Activated CD8-positive, alpha-beta memory T cell treated with anti-CD3 and anti-CD28 coated beads, Interleukin-2, amount 50 U/mL, for 4 hours (primary cell): ENCODE results near the gene RUNX2.

ENCODE experiments used
- DNase-seq: peaks from one replicate; pipeline ENCODE4 v3.0.0-alpha.2; 2020

The RUNX2 gene

DNA sequence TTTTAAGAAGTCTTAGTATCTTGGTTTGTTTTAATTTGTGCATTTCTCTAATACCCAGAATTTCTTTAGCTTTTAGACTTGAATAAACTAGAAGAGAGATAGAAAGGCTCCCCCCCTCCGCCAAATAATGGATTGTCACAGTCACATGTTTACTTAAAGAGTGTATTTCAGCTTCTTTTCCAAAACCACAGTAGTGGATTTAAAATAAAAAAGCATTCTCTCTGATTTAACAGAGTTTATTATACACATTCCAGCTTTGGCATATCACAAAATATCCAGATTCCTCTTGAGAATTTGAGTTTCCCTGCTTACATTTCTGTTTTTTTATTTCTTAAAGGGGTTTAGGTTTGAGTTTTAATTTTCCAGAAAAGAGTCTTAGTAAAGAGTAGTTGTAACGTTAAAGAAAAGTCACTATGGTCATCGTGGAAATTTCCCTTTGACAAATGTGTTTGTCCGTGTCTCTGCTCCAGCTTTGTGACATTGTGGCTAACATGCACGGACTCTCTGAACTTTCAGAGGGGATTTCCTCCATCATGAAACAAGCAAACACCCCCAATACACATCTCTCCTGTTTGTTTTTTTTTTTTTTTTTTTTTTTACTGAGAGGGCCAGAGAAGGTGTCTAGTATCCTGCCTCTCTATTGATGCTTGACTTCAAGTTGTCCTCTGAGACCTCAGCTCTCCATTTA, 163.1 kb downstream of the RUNX2 start:
- no peak for DNase-seq

DNA sequence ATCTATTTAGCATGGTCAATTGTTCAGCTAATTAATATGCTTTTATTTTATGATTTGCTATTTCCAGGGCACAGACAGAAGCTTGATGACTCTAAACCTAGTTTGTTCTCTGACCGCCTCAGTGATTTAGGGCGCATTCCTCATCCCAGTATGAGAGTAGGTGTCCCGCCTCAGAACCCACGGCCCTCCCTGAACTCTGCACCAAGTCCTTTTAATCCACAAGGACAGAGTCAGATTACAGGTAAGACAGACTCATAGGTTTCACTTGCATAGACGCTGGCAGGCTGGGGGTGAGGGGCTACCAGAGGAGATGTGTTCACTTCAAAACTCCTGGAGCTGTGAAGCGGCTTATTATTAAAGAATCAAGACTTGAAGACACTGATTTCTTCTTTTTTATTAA, 163.7 kb downstream of the RUNX2 start:
- DNase-seq: no peak

DNA sequence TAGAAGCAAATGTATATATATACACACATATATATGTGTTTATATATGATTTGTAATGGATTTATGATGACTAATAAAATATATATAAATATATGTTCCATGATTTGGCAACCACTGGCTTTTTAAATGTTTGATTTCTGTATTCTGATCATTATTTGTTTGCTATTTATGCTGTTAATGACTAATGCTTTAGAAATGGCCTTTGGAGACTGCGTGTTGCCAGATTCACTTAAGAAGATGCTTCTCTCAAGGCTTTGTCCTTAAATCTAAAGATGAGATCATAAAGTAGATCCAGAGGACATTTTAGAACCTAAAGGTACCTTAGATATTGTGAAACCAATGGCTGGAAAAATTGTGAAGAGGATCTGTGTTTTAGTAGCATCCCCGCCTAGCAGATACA, 165.6 kb downstream of the RUNX2 start:
- DNase-seq: no peak

- no peak for DNase-seq
Measured at GRCh38 chr6:45494416-45495135, 166.4 kb downstream of the RUNX2 start.

- DNase-seq: no peak
Measured at GRCh38 chr6:45495429-45496084, 167.4 kb downstream of the RUNX2 start.

DNA sequence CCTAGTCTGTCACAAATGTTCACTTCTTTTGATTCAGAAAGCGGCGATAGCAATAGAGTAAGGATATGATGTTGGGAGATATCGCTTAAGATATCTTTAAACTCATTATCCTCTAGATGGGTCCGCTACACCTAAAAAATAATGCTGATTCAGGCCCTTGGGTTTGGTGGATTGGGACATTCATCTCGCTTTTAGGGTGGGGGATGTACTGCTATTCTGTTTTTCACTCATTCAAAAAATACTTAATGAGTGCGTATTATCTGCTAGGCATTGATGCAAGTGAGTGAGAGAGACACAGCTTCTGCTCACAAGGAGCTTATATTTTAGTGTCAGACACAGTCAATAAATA, 167.9 kb downstream of the RUNX2 start:
- no peak for DNase-seq

DNA sequence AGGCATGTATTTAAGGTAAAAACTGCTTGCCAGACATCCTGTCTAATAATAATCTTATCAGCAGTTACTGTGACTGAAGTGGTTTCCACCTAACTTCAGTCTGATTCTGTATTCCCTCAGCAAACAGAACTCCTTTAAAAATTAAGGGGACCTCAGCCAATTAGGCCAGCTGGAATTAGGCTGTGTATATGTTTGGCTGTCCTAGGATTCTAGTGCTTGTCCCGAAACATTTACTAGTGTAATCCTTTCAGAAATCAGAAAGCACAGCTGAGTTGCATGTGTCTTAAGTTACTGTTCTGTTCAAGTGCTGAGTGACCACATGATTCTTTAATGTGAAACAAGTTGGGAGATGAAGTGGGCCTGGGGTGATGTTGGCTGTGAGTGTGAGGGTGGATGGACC, 170.5 kb downstream of the RUNX2 start:
- DNase-seq: no peak

DNA sequence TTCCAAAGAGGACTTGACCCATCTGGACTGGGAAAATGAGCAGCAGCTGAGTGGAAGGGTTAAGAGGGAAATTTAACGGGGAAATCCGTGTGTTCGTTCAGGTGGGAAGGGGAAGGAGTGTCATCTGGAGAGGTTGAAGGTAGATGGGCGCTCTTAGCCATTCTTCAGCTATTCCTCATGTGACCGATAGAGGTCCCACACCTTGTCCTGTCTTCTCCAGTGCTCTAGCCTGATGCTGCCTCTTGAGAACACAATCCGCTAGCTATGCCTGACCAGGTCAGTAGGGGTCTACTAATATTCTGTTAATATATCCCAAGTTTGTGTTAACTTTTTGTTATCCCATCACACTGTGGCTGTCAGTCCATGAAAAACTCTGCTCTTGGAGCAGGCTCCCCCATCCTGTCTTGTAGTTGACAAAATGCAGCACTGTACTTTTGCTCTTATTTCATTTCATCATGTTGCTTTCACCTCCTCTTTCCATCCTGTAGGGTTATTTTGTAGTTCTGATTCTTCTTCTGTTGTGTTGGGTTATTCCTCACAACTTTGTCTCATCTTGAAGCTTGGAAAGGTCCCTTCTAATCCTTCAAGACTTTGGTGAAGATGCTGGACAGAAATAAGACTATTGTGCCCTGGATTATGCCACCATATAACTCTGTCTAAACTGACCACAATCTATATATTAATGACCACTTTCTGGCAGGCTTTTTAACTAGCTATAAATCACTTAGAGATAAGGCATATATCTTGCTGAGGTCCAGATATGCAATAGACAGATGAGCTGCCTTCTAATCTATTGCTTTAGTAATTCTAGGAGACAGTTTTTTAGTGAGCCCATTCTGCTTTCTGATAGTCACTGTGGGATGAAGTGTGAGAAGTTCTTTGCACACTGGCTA, 173.0 kb downstream of the RUNX2 start:
- no peak for DNase-seq

GRCh38 chr6:45502456-45502855, 174.3 kb downstream of the RUNX2 start:
- DNase-seq: no peak

DNA sequence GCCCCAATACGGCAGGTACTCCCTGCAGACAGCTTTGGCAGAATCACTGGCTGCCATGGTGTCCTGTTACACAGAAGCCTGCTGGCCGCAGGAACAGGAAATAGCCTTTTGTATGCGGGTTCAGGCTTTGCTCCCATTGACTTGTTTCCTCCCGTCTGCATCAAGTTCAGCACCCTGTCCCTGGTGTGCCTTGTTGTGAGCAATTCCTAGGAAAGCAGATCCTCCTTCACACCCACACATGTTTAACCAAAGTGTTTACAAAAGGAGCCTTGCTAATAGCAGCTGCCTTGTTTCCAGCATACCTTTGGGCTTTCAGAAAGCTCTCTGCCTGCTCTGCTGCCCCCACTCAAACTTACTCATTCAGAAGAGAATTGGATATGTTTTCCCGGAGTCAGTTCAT, 176.8 kb downstream of the RUNX2 start:
- DNase-seq: no peak

GRCh38 chr6:45505470-45505869, 177.3 kb downstream of the RUNX2 start:
- no peak for DNase-seq

DNA sequence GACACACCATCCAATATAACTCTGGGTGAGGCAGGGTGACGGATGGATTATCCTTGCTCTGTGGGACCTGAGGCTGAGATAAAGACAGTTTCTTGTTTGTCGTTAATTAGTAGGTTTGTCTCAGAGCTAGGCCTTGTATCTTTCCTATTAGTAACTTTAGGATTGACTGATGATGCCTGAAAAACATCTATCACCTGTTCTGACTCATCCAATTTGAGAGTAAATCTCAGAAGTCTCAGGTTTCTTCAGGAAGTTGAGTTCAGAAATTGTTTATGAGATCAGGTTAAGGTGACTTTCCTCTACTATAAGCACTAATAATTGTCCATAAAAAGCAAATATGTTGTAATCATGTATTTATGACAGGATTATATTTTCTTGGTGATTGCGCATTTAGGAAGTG, 179.1 kb downstream of the RUNX2 start:
- no peak for DNase-seq

DNA sequence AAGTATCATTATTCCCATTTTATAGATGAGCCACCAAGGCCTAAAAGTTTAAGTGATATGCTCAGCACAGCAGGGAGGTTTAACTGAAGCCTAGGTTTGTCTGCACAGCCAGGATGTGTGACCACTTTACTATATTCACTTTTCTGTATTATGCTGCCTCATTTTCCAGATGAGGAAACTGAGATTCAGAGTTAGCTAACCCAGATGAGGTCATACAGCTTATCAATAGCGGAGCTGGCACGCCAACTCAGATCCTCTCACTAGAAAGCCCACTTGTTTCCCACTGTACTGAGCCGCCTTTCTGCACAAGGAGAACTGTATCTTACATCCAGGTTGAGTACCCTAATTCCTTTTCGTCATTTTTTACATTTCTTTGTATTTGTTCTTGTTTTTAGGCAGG, 181.3 kb downstream of the RUNX2 start:
- DNase-seq: no peak

DNA sequence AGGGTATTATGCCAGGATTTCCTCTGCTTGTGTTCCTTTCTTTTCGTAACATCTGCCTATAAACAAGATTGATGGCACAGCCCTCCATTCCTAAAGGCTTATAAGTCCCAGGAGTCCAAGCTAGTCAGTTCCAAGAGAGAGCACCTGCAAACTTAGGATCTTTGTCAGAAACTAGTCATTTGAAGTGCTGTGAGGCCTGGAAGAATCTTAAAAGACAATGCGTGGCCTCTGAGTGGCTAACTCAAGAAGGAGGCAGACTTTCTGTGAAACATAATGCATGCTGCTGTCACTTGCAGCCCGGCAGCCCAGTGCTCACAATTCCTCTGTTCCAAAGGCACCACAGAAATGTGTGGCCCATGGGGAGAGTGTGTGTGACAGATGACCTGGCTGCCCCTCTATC, 184.6 kb downstream of the RUNX2 start:
- DNase-seq: no peak

DNA sequence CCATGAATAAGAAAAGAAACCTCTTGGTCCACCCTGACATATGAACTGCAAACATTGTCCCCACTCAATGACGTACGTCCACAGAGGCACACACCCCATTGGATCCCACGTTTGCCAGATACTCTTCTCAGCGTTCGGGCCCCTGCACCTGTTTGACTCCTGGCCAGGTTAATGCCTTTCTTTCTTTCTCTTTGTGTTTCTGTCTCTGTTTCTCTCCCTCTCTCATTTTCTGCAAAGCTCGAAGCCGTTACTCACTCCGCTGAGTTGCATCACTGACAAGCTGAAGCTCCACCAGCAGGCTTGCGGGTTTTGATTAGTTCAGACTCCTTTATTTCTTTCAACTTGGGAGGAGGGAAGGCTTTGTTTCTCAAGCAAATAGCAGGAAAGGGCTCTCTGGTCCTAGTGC, 185.1 kb downstream of the RUNX2 start:
- DNase-seq: no peak

- no peak for DNase-seq
Measured at GRCh38 chr6:45513843-45514242, 185.7 kb downstream of the RUNX2 start.

DNA sequence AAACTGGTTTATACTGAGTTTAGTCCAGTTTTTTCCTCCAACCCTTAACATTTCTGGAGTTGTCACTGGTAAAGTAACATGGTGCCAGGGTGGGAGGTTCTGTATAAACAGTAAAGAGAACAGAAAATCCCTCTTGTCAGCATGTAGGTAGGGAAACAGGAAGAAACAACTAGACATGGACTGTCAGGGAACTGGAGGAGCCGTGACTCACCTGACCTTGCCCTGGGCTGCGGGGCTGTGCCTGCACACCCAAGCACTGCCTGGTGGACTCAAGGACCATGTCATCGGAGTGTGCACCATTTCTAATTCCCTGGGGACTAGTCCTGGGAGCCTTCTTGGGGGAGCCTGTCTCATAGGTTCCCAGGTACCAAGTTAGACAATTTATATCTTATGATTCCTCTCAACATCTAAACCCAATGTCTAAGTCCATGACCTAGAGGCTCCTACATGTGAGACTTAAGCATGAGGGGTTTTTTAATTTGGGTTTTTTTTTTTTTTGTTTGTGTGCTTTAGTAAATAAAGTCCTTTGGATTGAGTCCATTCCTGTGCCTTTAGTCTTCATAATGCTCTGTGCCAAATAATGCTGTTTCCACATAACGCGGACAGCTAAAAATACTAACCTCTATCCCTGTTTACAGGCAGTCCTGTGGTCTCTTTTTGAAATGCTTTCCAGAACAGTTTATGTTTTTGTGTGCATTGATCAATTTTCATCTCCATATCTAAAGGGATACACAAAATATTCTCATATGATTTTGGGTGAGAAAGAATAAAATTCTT, 186.5 kb downstream of the RUNX2 start:
- DNase-seq: no peak

DNA sequence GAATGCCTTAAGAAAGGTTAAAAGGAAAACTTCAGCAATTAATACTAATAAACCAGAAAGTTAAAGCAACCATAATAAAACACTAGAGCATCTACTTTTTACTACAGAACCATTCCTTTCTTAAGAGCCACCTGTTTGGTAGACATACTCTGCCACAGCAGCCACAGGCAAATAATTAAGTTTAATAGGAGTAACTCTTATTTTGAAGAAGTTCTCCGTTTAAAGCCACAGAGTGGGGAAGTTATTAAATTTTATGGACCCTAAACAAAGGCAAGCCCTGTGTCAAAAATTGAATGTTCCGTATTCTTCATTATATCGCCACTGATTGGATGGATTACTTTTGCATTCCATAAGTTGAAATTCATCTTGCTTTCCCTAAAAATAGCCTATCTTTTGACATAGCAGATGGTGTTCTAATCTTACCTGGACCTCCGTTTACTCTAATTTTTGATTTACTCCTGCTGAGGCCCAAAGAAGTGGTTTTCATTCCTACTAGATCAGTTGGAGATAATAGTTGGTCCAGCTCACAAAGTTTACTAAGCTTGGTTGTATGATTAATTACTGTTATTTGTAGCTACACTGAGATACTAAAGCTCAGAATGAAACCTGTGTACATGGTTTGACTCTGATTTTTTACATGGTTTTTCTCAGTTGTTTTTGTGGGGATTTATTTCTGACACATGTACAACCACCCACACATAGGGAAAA, 190.0 kb downstream of the RUNX2 start:
- DNase-seq: no peak

DNA sequence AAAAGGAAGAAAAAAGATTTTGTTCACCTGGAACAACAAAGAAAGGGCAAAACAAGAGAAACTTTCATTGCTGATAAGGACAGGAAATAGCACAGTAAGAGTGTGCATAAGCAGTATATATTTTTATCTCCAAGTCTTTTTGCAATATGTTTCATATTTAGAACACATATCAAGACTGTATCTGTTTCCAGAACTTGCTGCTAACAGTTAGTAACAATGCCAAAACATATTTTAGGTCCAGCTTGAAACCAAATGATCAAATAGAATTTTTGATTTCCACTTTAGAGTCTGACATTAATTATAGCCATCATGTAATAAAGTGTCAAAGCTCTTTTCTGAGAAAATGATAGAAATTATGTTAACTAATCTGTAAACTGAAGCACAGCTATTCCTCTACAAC, 193.1 kb downstream of the RUNX2 start:
- DNase-seq: no peak

GRCh38 chr6:45522486-45522885, 194.4 kb downstream of the RUNX2 start:
- DNase-seq: no peak

GRCh38 chr6:45527210-45527609, 199.1 kb downstream of the RUNX2 start:
- no peak for DNase-seq
